NCI-H1436 (cell line): ENCODE data around the gene PNKP.
A peak's percentile ranks its signal among the peaks of the same experiment; 100 is the strongest.

Experiments used
- DNase-seq: peaks from one replicate; lab custom pipeline; 2025; lab: John Stamatoyannopoulos, UW

PNKP gene

DNA sequence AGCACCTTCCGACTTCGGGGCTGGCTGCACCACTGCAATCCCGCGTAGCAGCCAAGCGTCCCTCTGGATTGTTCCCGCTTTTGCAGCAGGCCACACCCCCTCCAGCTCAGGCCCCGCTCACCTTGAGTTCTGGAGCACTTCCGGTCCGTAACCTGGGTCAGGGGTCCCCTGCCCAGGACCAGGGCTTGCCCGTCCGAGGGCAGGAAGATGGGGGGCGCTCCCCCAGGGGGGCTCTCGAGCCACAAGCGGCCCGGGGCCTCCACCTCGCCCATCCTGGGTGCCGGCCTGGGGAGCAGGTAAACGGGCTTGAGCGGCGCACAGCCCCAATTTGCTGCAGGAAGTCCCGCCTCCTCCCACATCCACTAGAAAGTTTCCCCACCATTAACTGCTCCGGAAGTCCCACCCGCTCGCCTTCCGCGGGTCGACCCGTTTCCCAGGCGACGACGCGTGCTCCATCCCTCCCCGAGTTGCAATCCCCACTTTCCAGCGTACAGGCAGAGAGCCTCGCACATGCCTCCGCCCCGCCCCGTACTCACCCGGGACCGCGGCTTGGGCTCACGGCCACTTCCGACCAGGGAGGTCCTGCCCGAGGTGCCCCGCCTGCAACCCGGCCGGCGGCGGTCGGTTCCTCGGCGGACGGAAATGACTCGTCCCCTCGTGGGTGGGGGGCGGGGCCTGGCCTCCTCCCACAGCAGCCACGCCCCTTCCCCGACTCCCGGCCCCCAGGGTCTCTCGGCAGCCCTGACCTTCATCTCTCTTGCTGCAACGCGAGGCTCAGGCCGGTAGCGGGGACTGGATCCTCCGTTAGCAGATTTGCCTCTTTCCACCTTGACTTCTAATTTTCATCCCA lies at the start of gene PNKP:
PNKP (minus strand) TSS at position 644 of the 850 bp plus-strand sequence; CDS start at position 272, 372 bp downstream.
- DNase-seq, result peak; percentile 96

DNA sequence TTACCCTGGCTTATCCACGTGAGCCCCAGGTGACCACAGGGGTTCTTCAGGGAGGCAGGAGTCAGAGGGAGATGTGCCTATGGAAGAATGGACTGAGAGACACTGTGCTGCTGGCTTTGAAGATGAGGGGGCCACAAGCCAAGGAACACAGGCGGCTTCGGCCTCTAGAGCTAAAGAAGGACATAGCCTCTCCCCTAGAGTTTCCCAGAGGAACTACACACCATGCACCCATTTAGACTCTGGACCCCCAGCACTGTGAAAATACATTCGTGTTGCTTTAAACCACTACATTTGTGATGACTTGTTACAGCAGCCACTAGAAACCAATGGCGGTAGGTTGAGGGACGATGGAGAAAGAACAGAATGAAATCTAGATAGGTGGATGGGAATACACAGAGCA lies 47.9 kb upstream of the PNKP start:
- DNase-seq, result no peak

DNA sequence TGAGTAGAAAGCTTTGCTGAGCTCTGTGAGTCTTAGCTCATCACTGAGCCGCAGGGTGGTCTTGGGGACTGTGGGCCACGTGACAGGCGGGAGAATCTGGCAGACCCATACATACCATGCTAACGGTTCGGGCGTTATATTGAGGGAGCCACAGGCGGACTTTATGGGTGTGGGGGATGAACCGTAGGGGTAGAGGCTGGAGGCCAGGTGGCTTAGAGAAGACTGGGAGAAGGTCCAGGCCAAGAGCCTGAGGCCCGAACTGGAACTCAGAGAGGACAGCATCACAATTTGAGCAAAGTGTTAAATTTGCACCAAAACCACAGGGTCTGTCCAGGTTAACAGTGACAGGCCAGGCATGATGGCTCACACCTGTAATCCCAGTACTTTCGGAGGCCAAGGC lies 46.3 kb upstream of the PNKP start:
- no peak for DNase-seq

DNA sequence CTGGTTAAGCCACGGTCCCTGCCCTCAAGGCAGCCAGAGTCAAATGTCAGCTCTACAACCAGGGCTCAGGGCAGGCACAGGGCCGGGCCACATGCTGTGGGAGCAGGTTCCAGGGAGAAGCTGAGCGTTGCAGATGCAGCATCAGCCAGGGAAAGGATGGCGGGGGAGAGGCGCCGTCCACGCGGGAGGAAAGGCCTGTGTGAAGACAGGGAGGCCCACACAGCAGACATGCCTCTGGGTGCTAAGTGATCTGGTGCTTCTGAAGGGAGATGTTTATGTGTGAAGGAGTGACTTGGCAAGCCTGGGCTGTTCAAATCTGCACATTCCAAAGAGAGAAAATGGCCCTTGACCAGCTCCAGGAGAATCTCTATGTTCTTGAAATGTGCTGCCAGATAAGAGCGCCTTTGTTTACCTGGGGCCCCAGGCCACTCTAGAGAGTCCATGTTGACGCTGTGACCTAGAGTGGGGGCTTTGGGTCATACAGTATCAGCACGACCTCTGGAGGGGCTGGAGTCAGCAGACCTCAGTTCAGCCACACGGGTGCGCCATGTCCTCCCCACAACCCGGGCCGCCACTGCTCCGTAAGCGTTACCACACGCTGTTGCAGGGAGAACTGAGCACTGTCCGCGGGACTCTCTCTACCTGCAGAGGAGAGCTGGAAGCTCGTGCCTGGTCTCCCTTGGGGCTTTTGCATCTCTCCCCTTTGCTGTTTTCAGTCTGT lies 45.7 kb upstream of the PNKP start:
- DNase-seq, result no peak

DNA sequence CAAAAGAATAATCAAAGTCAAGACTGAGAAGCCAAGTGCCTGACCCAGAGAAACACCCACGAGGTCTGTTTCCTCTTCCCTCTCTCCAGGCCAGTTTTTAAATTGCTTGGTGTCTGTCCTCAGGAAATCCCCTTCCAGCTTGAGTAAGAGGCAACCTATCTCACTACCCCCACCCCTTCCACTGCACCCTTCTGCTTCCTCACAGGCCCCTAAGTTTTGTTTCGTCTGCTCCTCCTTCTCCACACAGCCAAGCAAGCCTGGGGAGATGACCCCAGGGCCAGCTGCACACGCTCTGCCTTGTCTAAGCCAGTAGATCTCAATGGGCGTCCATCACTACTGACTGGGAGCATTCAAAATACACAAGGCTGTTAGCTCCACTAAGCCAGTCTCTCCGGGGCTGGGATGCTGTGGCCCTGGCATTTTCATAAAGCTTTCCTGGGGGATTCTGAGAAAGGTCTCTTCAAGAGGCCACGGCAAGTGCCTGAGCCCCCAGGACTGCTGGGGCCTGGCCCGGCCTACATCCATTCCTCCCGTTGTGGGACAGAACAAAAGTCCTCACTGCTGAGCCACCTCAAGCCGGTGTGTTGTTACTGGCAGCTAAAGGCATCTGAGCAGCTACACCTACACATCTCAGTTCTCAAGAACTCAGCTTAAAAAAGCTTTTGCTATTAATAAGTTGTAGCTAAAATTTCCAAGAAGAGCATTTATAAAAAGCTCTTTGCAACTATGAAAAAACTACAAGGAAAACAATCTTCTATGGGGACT lies 44.2 kb upstream of the PNKP start:
- no peak for DNase-seq

DNA sequence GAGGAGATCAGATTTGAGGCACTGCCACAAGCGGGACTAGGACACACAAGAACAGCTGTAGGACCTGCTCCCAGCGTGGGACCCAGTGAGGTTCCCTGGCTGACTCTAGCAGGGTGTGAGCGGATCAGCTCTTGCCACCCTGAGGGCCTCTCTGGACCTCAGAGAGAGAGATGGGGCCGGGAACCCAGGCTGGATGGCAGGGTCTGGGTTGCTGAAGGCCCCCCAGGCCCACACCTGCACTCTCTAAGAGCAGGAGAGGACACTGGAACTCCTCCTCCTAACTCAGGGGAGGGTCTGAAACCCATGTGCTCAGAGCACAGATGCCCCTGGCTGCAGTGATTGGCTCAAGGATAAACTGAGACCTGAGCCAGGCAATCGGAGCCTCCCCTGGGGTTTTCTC lies 42.8 kb upstream of the PNKP start:
- no peak for DNase-seq

DNA sequence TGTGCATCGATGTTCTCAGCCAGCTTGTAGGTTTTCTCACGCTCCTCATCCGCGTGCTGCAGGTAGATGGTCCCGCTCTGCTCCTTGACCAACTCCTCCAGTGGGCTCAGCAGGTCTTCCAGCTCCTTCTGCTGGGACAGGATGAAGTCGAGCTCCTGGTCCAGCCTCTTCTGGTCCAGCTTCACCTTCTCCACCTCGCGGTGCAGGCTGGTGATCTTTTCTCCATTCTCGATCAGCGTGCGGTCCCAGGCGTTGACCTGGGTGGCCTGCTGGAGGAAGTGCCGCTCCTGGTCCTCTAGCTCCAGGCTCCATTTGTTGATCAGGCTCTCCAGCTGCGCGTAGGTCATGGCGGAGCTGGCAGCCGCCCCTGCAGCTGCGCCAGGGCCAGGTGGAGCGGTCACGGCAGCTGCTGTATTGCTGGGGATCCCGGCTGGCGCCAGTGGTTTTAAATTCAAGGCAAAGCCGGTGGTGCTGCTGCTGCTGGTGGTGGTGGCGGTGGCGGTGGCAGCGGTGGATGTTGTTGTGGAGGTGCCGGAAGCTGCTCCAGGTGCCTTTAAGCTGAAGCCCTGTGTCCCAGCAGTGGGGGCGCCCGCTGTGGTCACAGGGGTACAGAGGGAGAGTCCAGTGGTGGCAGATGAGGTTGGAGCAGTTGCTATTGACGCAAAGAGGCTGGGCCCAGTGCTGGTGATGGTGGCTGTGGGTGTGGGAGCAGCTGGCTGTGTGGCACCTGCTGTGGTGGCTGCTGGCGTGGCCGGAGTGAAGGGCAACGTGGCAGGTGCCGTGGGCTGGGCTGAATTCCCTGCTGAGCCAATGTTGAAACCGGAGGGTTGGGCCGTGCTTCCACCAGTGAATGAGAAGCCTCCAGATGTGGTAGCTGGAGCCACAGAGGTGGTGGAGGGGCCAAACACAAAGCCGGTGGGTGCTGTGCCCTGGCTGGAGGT lies 41.4 kb upstream of the PNKP start:
- no peak for DNase-seq

DNA sequence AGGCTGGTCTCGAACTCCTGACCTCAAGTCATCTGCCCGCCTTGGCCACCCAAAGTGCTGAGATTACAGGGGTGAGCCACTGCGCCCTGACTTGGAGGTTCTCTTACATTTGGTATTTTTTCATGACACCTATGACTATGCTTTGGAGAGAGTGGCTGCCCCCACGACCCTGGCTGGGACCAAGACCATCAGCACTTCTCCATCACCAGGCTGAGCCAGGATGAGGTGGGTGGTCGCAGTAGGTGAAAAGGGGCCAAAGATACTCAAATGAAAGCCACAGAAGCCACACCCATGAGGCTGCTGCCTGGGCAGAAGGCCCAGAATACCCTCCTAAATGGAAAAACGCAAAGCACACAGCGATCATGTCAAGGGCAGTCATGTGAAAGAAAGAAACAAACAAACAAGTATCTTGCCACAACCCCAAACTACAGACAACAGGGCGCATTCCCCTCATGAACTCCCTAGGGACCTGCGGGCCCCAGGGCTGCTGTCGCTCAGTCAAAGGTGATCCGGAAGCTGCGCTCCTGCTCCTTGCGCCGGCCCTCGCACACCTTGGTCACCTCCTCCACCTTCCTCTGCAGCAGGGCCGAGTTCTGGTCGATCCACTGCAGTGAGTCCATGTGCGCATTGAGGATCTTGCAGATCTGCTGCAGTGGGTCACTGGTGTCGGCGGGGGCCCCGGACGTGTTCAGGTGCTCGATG lies 40.5 kb upstream of the PNKP start:
- no peak for DNase-seq

DNA sequence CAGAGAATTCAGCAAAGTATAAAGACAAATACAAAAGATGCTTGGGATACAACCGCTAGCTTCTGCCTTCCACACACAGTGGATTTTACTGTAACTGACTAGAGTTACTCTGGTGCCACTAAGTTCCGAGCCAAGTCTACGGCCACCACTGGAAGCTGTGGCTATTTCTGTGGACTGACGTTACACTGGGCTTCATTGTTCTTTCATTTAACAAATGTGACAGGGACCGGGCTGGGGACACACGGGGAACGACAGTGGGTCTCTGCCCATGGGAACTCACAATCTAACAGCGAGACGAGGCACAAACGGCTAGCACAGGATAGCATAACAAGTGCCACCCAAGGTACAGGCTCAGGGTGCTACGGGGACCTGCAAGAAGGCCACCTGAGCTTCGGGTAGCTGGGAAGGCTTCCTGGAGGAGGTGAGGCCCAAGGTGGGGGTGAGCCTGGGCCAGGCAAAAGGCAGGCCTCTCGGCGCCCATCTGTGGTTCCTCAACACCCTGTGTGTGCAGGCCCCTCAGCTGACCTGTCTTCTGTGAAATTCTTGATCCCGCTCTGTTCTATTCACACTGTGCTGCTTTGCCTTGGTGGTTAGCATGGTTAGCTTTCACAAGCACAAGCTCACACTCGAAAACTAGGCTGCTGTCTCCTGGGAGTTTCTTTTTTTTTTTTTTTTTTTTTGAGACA lies 39.6 kb upstream of the PNKP start:
- no peak for DNase-seq

DNA sequence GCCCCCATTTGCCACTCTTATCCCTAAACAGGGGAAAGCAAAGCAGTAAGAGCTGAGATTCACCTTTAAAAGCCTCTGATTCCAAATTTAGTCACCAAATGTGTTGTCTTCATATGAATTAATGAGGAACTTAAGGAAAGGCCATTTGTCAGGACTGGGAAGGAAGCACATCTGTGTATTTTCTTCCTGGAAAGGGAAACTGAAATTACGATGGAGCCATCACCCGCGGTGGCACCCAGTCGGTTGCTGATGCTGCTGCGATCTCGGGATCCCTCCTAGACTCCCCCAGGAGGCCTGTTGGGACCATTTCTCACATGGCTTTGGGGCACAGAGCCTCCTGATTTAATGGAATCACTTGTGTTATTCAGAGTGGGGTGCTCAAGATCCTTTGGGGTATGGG lies 36.8 kb upstream of the PNKP start:
- no peak for DNase-seq

DNA sequence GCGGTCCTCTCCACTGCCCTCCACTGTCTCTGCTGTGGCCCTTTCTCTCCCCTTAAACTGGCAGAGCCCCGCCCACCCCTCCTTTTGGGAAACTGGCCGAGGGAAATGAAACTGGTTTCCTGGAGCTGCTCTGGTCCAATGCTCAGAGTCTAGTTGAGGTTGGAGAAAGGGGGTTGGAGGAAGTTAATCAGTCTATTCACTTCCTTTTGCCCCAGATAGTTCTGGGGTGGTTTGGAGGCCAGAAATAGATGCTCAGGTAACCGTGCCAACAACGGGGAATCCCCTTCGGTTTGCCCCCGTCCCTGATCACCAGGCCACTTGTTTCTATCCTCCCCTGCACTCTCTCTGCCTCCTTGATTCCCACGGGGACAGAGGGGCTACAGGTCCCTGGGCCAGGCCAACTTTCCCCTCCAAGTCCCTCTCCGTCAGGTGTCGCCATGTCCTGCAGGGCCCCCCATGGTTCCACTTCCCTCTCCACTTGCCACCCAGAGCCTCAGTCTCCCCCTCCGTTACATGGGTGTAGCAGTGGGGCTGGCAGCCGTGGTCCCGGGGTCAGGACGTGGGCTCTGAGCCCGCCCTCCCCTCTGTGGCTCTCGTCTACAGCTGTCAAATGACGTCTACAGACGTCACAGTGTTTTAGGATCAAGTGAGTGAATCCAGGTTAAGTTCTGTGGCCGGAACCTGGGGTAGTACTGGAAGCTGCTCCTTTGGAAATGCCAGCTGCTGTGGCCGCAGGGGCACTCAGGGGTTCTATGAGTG lies 29.7 kb upstream of the PNKP start, which contains the start of gene IL4I1:
IL4I1 (minus strand) TSS at position 25 of the 759 bp plus-strand sequence. CDS start 727 bp downstream, outside the sequence.
- DNase-seq, result no peak

DNA sequence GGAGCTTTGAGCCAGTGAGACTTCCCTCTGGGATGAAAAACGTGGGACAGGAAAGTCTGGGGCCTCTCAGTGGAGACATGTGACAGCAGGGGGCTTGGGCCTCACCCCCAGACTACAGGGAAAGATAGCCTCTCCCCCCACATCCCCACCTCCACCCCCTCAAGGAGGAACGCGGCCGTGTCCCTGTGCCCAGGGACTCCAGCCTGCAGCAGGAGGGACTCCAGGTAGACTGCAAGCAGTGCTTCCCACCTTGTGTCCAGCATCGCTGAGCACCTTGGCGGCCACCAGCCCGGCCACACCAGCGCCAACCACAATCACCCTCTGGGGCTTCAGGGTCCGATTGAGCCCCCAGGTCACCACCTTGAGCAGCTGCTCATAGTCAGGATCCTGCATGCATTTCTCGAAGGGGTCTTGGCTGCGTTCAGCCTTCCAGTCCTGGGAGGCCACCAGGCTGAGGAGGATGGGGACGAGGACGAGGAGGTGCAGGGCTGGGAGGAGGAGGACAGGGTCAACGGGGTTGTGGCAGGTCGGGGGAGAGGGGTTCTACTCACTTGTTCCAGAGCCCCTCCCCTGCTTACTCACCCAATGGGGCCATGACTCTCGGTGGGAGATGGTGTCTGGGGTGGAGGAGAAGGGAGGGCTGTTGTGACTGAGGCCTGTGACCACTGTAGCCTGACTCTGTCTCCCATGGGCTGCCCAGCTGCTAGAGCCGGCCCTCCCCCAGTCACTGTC lies 28.4 kb upstream of the PNKP start:
- DNase-seq, result no peak

DNA sequence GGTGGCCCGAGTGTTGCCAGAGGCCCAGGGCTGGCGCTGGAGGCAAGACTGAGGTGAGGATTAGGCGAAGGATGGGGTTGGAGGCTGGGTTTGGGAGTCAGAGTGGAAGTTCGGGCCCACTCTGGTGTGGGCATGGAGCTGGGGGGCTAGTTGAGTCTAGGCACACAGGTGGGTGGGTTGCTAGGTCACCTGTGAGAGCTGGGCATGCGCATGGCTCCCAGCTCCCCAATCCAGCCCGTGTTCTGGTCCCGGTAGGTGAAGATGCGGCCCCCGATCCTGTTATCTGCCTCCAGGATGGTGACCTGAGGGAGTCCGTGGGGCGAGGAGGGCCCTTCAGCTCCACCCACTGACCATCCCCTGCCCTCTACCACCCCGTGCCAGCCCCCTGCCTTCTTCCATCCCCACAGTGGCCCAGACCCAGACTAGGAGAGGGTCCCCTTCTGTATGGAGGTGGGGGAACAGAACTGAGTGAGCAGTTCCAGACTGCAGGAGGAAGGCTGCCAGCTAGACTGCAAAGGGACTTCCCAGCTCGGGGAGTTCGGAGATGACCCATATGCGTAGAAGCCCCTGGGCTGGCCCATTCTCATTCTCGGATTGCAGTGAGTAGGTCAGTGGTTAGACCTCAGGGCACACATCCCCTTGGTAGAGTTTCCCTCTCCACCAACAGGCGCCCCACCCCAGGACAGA lies 27.6 kb upstream of the PNKP start:
- DNase-seq, result no peak

DNA sequence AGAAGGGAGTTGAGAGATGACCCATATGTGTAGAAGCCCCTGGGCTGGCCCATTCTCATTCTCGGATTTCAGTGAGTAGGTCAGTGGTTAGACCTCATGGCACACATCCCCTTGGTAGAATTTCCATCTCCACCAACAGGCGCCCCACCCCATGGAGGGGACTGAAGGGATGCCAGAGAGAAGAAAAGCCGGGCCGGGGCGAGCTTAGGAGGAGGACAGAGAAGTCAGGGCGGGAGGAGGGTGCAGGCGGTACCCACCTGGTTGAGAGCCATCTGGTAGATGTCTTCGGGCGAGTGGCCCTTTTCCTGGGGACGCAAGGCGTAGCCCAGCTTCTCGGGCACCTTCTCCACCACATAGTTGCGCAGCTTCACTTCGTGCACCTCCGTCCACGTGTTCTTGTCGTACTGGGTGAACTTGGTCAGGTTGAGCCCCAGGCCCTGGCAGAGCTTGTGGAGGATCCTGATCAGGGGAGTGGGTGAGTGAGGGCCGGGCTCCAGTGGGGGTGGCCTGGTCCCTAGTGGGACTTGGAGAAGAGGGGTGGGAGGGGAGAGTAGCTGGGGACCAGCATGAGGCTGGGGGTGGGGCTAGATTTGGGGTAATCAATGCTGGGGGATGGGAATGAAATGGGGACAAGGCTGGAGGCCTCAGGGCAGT lies 26.8 kb upstream of the PNKP start:
- no peak for DNase-seq

DNA sequence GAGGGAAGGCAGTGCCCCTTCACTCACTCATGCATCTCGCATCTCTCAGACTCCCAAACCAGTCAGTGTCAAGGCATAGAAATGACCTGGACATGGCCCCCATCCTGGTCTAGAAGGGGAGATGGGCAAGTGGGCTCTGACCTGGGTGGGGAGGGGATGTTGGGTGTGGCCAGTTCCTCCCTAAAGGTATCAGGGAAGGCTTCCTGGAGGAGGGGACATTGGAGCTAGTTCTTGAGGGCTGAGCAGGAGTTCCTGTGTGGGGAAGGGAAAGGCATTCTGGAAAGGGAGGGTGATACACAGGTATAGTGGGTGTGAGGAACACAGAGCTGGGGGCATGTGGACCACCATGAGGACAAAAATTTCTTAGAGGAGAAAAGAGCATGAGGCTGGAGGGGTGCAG lies 25.3 kb upstream of the PNKP start:
- DNase-seq, result no peak

DNA sequence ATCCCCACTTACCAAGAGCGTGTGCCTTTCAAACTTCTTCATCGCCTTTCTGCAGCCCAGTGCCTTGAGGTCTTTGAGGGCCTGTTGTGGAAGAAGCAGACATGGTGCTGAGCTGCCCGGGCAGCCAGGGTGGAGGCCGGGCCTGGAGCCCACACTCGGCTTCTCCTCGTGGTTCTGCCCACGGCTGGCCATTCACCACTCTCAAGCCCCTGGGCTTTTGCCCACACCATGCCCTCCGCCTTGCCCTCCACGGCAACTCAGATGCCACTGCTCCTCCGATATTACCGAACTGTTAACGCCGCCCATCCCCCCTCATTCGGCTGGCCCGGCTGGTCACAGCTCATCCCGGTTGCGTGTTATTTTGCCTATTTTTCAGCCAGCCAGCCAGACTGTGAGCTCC lies 24.0 kb upstream of the PNKP start:
- DNase-seq, result no peak
